HG03521 (cell line): ENCODE measurements around the gene DENND4A.
"Not testable (repeated sequence)": the region's sequence is repeated elsewhere in the genome, so short reads cannot be mapped to it uniquely, and the experiment has no call there.

Experiments used
- ATAC-seq: cut with Tn5 transposase; IDR thresholded peaks from one replicate; pipeline ENCODE4 v1.9.1; 2021; ENCODE audit warnings: mild to moderate bottlenecking, moderate library complexity; ENCODE audit not compliant: unreplicated experiment

DENND4A gene

GRCh38 chr15:65761210-65761926, 30.7 kb downstream of the DENND4A start:
- no peak for ATAC-seq

- ATAC-seq: no peak
These were observed 32.7 kb downstream of the DENND4A start for GRCh38 chr15:65759441-65759840.

DNA sequence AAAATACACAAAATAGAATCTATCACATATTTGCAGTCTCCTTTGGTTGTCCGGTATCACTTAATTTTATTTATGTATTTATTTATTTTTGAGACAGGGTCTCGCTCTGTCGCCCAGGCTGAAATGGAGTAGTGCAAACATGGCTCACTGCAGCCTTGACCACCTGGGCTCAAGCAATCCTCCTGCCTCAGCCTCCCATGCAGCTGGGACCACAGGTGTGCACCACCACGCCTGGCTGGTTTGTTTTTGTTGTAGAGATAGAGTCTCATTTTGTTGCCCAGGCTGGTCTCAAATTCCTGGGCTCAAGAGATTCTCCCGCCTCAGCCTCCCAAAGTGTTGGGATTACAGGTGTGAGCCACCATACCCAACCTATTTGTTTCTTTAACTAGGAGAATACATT, 33.9 kb downstream of the DENND4A start:
- ATAC-seq: no peak

DNA sequence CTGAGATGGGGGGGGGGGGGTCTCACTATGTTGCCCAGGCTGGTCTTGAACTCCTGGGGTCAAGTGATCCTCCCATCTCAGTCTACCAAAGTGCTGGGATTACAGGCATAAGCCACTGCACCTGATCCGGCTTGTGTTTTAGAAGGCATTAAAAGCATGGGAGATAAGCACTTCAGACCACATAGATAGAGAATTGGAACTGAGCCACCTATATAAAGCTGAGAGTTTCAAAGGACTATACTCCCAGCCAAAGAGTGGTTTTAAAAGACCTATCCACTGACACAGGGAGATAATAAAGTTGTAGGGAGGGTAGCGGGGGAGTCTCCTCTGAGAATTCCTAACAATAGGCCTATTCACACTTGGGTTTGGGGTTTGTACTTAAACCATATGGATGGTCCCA, 34.8 kb downstream of the DENND4A start:
- ATAC-seq: no peak

DNA sequence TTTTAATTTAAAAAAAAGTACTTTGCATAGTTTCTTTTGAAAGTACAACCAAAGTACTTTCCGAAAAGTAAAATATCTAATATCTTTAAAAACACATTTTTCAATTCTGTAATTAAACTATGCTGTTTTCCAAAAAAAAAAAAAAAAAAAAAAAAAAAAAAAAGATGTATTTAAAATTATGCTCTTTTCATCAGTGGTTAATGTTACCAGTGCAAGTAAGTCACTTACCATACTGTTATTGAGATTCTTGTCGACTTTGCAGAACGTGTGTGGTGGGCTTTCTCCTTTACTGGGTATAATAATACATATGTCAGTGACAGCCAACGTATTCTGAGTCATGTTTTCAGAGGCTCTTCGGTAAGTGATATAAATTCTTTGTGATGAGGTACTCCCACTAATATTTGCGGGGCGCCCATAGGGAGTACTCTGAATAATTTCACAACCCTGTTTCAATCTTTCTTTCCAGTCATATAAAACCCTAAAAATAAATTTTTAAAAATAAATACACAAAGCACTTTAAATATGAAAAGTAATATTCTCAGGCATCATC, 39.9 kb downstream of the DENND4A start:
- no peak for ATAC-seq

DNA sequence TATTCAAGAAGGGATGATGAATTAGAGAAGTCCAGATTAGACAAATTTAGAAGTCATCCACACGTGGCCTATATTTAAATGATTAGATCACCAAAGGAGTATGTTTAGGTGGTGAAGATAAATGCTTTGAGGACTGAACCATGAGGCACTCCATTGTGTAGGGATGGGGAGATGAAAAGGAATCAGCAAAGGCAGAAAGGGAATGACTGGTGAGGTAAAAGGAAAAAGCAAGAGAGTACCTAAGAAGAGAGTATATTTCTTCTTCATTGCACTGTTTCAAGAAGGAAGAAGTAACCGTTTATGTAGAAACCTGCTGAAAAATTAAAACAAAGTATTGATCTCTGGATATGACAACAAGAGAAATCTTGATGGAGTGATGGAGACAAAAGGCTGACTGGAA, 40.7 kb downstream of the DENND4A start:
- ATAC-seq: no peak

- ATAC-seq: no peak
These were observed 44.8 kb downstream of the DENND4A start for GRCh38 chr15:65747265-65747664.

GRCh38 chr15:65743637-65744252, 48.3 kb downstream of the DENND4A start:
- ATAC-seq: no peak

DNA sequence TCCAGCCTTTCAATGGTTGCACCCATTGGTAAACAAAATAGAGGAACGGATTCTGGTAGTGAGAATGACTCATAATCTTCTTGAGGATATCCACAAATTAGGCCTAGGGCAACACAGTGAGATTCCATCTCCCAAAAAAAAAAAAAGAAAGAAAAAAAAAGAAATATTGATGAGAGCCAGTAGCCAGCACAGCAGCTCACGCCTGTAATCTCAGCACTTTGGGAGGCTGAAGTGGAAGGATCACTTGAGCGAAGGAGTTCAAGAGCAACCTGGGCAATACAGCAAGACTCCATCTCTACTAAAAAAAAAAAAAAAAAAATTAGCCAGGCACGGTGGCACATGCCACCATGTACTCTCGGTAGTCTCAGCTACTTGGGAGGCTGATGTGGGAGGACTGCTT, 51.9 kb downstream of the DENND4A start:
- ATAC-seq: no peak

DNA sequence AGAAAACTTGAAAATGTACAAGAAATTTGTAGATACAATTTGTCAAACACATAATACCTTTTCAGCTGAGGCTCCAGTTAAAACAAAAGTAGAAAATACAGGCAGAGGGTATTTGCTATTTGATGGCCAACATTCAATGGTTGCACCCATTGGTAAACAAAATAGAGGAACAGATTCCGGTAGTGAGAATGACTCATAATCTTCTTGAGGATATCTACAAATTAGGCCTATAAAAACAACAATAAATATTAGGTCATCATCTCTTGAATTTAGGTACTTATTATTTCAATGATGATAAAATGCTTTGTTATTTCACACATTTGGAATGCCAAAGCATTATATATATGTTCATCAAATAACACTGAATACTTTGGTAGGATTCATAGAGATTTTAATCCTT, 53.4 kb downstream of the DENND4A start:
- ATAC-seq: no peak

GRCh38 chr15:65733599-65733998, 58.5 kb downstream of the DENND4A start:
- ATAC-seq: not testable (repeated sequence)

DNA sequence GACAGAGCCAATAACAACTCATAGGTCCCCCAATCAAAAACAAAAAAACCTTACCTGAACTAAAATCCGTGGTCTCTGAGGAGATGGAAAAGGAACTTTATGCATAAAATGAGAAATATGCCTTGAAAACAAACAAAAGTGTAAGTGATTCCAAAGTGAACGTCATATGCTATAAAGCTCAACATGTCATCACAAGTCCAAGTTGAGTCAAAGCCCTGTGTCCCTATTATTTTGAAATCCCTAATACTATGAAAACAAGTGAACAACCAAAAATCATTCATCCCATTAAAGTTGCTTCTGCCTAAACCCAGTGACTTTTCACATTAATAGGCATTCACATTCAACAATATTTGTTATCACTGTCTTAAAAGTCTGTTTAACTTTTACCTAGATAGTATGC, 59.4 kb downstream of the DENND4A start:
- no peak for ATAC-seq

- no peak for ATAC-seq
These were observed 60.2 kb downstream of the DENND4A start for GRCh38 chr15:65731926-65732325.

- ATAC-seq: no peak
These were observed 61.4 kb downstream of the DENND4A start for GRCh38 chr15:65730549-65731172.

GRCh38 chr15:65724464-65725215, 67.5 kb downstream of the DENND4A start:
- ATAC-seq: no peak

GRCh38 chr15:65723876-65724275, 68.2 kb downstream of the DENND4A start:
- no peak for ATAC-seq

DNA sequence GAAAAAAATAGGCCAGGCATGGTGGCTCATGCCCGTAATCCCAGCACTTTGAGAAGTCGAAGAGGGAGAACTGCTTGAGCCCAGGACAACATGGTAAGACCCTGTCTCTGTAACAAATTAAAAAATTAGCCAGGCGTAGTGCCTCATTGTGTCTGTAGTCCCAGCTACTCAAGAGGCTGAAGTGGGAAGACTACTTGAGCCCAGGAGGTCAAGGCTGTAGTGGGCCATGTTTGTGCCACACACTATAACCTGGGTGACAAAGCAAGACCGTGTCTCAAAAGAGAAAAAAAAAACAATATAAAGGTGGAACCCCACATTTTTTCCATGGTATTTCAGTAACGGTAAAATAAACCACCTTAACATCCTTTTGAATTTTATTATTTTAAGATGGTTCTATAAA, 69.9 kb downstream of the DENND4A start:
- ATAC-seq: no peak

- no peak for ATAC-seq
These were observed 79.7 kb downstream of the DENND4A start for GRCh38 chr15:65712415-65712814.

DNA sequence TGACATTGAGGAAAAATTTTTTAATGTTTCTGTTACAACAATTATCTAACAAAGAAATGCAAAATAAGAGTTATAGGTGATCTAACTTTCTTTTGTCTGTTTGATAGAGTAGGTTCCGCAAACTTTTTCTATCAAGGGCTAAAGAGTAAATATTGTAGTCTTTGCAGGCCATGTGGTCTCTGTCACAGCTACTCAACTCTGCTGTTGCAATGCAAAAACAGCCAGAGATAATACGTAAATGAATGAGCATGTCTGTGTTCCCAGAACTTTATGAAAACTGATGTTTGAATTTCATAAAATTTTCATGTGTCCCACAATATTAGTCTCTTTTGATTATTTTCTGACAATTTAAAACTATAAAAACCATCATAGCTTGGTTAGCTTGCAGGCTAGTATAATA, 97.0 kb downstream of the DENND4A start:
- ATAC-seq: no peak

GRCh38 chr15:65690778-65691177, 101.3 kb downstream of the DENND4A start:
- ATAC-seq: no peak

GRCh38 chr15:65690173-65690572, 101.9 kb downstream of the DENND4A start:
- no peak for ATAC-seq
